Measurements from ENCODE around the gene SPPL3.
"Not testable (repeated sequence)": the region's sequence is repeated elsewhere in the genome, so short reads cannot be mapped to it uniquely, and the experiment has no call there.

SPPL3 gene

GRCh38 chr12:120735181-120735580 is 169.0 kb downstream of the SPPL3 start:
- H3K4me1 Mint-ChIP-seq (ENCODE audit: low read depth): no peaks in the 10 kb centered on the region
- H3K36me3 Mint-ChIP-seq (ENCODE audit: low read depth): peaks cover 9% of the 10 kb centered on the region
- H3K27me3 Mint-ChIP-seq (ENCODE audit: low read depth): no peaks in the 10 kb centered on the region

DNA sequence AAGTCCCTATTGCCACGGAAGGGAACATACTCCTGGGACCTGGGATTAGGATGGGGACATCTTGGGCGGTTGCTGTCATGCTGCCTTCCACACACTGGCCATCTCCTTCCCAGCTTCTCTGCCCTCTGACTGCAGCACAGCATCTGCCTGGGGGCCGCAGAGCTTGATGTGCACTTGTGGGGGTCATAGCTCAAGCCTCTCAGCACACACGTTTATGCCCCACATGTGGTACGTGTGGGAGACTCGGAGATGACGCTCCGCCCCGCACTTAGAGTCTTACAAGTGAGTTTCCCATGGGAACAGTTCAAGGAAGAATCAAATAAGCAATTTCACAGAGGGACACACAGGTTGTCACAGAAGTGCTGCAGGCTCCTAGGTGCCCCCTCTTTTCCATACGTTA is 169.9 kb downstream of the SPPL3 start:
- H3K4me1 Mint-ChIP-seq (ENCODE audit: low read depth): peaks cover 2% of the 10 kb centered on the region
- peaks cover 16% of the 10 kb centered on the region for H3K36me3 Mint-ChIP-seq (ENCODE audit: low read depth)
- H3K4me3 Mint-ChIP-seq: no peak overlapping the region
- no peak for DNase-seq (ENCODE audit: low spot score)
- no peak overlapping the region for H3K27ac Mint-ChIP-seq
- H3K9me3 Mint-ChIP-seq: no peaks in the 10 kb centered on the region
- no peaks in the 10 kb centered on the region for H3K27me3 Mint-ChIP-seq (ENCODE audit: low read depth)

More at GRCh38 chr12:120735181-120735580, 169.0 kb downstream of the SPPL3 start:
- Mint-ChIP-seq H3K4me3 (no peak overlapping the region), H3K27ac (no peak overlapping the region), H3K9me3 (no peaks in the 10 kb centered on the region)
- no peak for DNase-seq (ENCODE audit: low spot score)

GRCh38 chr12:120733574-120733973 is 170.6 kb downstream of the SPPL3 start:
- Mint-ChIP-seq H3K4me1 (ENCODE audit: low read depth) (peaks cover 2% of the 10 kb centered on the region), H3K9me3 (no peaks in the 10 kb centered on the region), H3K27me3 (ENCODE audit: low read depth) (no peaks in the 10 kb centered on the region), H3K36me3 (ENCODE audit: low read depth) (peaks cover 16% of the 10 kb centered on the region), H3K27ac (no peak overlapping the region), H3K4me3 (no peak overlapping the region)
- no peak for DNase-seq (ENCODE audit: low spot score)

- DNase-seq (ENCODE audit: low spot score); H3K27ac Mint-ChIP-seq: not testable (repeated sequence)
Measured at GRCh38 chr12:120732198-120732597, 172.0 kb downstream of the SPPL3 start.

GRCh38 chr12:120726961-120727360 is 177.2 kb downstream of the SPPL3 start:
- Mint-ChIP-seq H3K4me3 (peak overlapping the region; percentile 91), H3K36me3 (ENCODE audit: low read depth) (peaks cover 26% of the 10 kb centered on the region), H3K27me3 (ENCODE audit: low read depth) (no peaks in the 10 kb centered on the region), H3K9me3 (no peaks in the 10 kb centered on the region), H3K27ac (no peak overlapping the region), H3K4me1 (ENCODE audit: low read depth) (peaks cover 14% of the 10 kb centered on the region)
- no peak for DNase-seq (ENCODE audit: low spot score)

More at GRCh38 chr12:120732198-120732597, 172.0 kb downstream of the SPPL3 start:
- H3K4me1 Mint-ChIP-seq (ENCODE audit: low read depth); H3K9me3 Mint-ChIP-seq; H3K27me3 Mint-ChIP-seq (ENCODE audit: low read depth); H3K4me3 Mint-ChIP-seq: not testable (repeated sequence)
- H3K36me3 Mint-ChIP-seq (ENCODE audit: low read depth): peaks cover 18% of the 10 kb centered on the region

DNA sequence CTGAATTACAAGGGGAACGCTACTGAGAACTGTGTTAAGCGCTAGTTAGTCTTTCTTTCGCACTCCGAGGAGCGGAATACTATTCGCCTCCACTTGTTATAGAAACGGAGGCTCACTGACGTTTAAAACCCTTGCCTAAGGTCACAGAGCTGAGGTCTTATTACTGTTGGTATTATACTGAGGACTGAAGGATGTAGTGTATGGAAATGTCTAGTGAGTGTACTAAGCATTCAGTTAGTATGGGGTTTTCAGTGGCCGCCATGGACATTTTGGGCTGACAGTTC is 177.7 kb downstream of the SPPL3 start:
- Mint-ChIP-seq H3K27ac (no peak overlapping the region), H3K9me3 (no peaks in the 10 kb centered on the region), H3K4me3 (peak overlapping the region; percentile 91), H3K36me3 (ENCODE audit: low read depth) (peaks cover 26% of the 10 kb centered on the region), H3K27me3 (ENCODE audit: low read depth) (no peaks in the 10 kb centered on the region), H3K4me1 (ENCODE audit: low read depth) (peaks cover 14% of the 10 kb centered on the region)
- DNase-seq (ENCODE audit: low spot score): no peak

DNA sequence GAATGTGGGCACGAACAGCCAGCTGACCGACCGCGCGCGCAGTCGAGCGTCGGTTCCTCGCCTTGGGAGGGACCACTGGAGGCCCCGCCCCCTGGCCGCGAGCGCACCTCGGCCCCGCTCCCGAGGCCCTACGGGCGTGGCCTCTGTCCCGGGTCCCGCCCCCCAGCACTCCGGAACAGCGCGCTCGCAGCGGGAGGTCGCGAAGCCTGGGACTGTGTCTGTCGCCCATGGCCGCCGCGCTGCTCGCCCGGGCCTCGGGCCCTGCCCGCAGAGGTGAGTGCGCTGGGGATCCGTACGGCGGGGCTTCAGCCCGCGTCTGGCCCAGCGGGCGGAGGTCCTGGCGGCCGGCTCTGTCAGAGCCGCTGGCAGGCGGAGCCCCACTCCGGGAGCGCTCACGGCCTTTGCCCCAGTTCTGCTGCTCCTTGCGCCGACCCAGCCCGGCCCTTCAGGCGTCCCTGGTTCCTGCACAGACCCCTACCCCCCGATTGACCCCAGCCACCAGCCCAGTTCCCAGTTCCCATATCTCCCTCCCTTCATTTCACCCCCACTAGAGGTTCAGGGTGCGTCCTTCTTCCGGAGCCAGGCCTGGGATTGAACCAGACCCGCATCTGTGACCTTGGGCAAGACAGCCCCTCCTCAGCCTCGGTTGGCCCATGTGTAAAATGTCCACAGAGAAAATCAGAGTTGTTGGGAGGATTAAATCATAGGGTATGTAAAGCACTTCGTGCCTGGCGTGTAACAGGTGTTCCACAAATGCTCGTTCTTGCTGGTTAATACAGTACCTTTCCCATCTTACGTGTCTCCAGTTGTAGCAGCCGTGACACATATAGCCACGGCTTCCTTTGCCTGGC is 178.3 kb downstream of the SPPL3 start, which contains the start of gene ACADS:
Gene ACADS, plus strand, starts transcription at position 168 of the 851 bp plus-strand sequence. Its CDS starts 60 bp downstream, at position 228.
- Mint-ChIP-seq H3K9me3 (no peaks in the 10 kb centered on the region), H3K4me1 (ENCODE audit: low read depth) (peaks cover 14% of the 10 kb centered on the region), H3K4me3 (peak within 1 kb of the TSS; percentile 91), H3K27ac (peak within 1 kb of the TSS; percentile 87), H3K27me3 (ENCODE audit: low read depth) (no peaks in the 10 kb centered on the region), H3K36me3 (ENCODE audit: low read depth) (peaks cover 30% of the 10 kb centered on the region)
- DNase-seq (ENCODE audit: low spot score): peak; percentile 89

DNA sequence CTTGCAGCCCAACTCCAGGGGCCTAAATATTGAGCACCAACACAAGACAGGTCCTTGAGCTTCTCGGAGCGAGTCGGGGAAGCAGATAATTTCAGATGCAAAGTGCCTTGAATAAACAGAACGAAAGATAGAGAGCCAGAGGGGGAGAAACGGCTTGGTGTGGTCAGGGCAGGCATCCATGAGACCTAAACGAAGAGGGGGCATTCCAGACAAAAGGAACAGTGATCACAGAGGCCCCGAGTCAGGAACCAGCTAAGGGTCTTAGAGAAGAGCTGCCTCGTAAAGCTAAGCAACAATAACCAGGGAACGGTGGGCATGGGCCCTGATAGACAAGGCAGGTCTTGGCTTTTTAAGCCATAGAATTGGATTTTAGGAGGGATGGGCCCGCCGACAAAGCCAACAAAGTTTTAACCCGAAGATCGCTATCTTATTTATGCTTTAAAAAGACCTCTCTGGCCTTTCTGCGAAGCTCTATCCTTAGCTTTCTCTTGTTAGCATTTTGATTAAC is 179.0 kb downstream of the SPPL3 start:
- DNase-seq (ENCODE audit: low spot score): no peak
- Mint-ChIP-seq H3K27me3 (ENCODE audit: low read depth) (no peaks in the 10 kb centered on the region), H3K36me3 (ENCODE audit: low read depth) (peaks cover 29% of the 10 kb centered on the region), H3K4me3 (peak overlapping the region; percentile 91), H3K4me1 (ENCODE audit: low read depth) (peaks cover 14% of the 10 kb centered on the region), H3K9me3 (no peaks in the 10 kb centered on the region), H3K27ac (peak overlapping the region; percentile 49)

DNA sequence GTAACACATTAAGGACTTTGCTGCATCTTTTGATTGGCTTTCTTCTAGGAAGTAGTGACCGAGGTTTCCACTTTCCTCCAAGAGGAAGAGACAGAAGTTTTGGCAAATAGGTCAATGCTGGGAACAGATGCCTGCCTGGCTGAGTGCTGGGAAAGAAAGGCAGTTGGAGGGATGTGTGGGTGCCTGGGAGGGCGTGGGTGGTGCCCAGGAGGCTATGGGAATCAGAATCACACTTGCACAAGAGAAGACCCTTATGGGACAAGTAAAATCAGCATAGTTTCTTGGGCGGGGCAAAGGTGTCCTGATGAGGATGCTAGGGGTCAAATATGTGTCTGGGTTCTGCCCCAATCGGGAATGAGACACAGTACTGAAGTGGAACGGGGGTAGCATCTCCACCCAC is 179.4 kb downstream of the SPPL3 start:
- no peak for DNase-seq (ENCODE audit: low spot score)
- Mint-ChIP-seq H3K4me1 (ENCODE audit: low read depth) (peaks cover 15% of the 10 kb centered on the region), H3K4me3 (peak overlapping the region; percentile 91), H3K27ac (peak overlapping the region; percentile 49), H3K9me3 (no peaks in the 10 kb centered on the region), H3K36me3 (ENCODE audit: low read depth) (peaks cover 30% of the 10 kb centered on the region), H3K27me3 (ENCODE audit: low read depth) (no peaks in the 10 kb centered on the region)

DNA sequence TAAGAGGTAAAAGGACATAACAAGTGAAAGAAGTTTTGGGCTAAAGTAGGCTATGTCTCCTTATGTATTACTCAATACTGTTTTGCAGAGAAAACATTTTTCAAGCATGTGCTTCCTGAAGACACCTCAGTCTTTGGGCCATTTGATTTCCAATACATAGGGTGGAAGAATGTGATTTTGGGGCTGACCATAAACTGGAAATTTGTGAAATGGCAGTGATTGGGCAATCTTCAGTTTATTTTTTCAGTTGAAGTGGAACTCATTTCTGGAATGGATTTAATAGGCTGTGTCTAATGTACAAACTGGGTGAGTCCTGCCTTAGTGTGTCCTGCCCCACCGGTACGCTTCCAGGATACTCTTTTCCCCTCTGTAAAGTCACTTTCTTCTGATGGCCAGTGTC is 181.4 kb downstream of the SPPL3 start:
- no peak for DNase-seq (ENCODE audit: low spot score)
- H3K9me3 Mint-ChIP-seq: no peaks in the 10 kb centered on the region
- peaks cover 25% of the 10 kb centered on the region for H3K4me1 Mint-ChIP-seq (ENCODE audit: low read depth)
- H3K36me3 Mint-ChIP-seq (ENCODE audit: low read depth): peaks cover 38% of the 10 kb centered on the region
- no peak overlapping the region for H3K27ac Mint-ChIP-seq
- no peak overlapping the region for H3K4me3 Mint-ChIP-seq
- no peaks in the 10 kb centered on the region for H3K27me3 Mint-ChIP-seq (ENCODE audit: low read depth)

DNA sequence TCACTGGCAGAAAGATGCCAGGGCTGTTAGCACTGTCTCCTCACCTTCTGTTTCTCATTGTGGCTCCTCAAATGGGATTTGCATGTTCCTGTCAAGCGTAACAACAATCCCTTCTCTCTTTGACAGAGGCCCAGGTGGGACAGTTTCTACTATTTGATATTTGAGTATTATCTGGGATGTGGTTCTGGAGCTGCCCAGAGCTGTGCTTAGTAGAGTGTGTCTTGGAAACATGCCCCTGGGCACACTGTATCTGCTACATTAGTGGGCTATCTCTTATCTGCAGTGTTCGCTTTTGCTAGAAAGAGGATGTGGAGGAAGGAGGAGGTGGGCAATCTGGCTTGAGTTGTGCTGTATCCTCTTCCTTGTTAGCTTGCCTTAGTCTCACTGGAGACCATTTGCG is 182.3 kb downstream of the SPPL3 start:
- Mint-ChIP-seq H3K9me3 (no peaks in the 10 kb centered on the region), H3K36me3 (ENCODE audit: low read depth) (peaks cover 42% of the 10 kb centered on the region), H3K4me3 (no peak overlapping the region), H3K27me3 (ENCODE audit: low read depth) (no peaks in the 10 kb centered on the region), H3K4me1 (ENCODE audit: low read depth) (peaks cover 25% of the 10 kb centered on the region), H3K27ac (no peak overlapping the region)
- no peak for DNase-seq (ENCODE audit: low spot score)

DNA sequence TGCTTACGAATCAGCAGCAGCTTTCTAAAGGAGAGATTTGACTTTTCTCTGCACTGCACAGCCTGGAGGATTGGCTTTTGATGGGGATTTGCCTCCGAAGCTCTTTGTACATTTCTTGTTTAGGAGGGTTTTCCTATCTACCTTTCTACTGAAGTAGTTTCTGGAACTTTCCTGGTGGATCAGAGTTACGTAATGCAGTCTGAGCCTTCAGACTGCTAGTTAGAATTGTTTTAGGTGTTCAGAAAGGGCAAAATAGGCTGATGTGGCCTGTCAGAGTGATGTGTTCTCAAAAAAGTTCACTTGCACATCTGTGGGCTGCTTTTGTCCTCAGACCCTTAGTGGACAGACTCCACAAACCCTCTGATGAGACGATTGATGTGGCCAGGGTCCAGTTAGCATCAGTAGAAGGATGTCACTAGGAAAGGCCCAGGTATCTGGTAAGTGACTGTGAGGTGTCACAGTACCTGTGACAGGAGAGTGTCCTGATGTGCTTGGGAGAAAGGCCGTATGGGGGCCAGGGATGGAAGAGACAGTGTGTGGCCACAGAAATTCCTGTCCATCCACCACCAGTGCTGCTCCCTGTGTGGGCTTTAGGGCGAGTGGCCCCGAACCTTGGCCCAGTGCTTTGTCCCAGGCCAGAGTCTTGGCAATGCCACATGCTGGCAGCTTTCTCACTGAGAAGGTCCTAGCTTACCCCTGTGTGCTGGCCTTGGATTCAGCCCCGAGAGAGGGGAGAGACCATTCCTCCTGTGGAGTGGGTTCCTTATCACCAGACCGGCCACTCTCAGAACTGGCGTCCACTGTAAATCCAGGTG is 183.0 kb downstream of the SPPL3 start:
- no peak overlapping the region for H3K27ac Mint-ChIP-seq
- DNase-seq (ENCODE audit: low spot score): no peak
- no peaks in the 10 kb centered on the region for H3K9me3 Mint-ChIP-seq
- H3K27me3 Mint-ChIP-seq (ENCODE audit: low read depth): no peaks in the 10 kb centered on the region
- H3K36me3 Mint-ChIP-seq (ENCODE audit: low read depth): peaks cover 48% of the 10 kb centered on the region
- no peak overlapping the region for H3K4me3 Mint-ChIP-seq
- peaks cover 22% of the 10 kb centered on the region for H3K4me1 Mint-ChIP-seq (ENCODE audit: low read depth)

GRCh38 chr12:120720234-120720986 is 183.7 kb downstream of the SPPL3 start:
- H3K4me3 Mint-ChIP-seq: no peak overlapping the region
- H3K27ac Mint-ChIP-seq: no peak overlapping the region
- H3K27me3 Mint-ChIP-seq (ENCODE audit: low read depth): no peaks in the 10 kb centered on the region
- H3K4me1 Mint-ChIP-seq (ENCODE audit: low read depth): peaks cover 21% of the 10 kb centered on the region
- peaks cover 50% of the 10 kb centered on the region for H3K36me3 Mint-ChIP-seq (ENCODE audit: low read depth)
- H3K9me3 Mint-ChIP-seq: no peaks in the 10 kb centered on the region
- no peak for DNase-seq (ENCODE audit: low spot score)

Data from T-helper 2 cell treated with Interferon-gamma antibody and Interleukin-4, amounts not matched to agents 5 μg/mL and 100 μg/mL, for 36 hours (primary cell).